Measurements from ENCODE around the gene CRYGN. TPM values are rescaled to one million over a fixed set of nuclear protein-coding genes. Genes with fewer than 3 reads are reported as not detected.

The CRYGN gene
- total RNA-seq, 1 donor from 2014 or later = 1.5 TPM

DNA sequence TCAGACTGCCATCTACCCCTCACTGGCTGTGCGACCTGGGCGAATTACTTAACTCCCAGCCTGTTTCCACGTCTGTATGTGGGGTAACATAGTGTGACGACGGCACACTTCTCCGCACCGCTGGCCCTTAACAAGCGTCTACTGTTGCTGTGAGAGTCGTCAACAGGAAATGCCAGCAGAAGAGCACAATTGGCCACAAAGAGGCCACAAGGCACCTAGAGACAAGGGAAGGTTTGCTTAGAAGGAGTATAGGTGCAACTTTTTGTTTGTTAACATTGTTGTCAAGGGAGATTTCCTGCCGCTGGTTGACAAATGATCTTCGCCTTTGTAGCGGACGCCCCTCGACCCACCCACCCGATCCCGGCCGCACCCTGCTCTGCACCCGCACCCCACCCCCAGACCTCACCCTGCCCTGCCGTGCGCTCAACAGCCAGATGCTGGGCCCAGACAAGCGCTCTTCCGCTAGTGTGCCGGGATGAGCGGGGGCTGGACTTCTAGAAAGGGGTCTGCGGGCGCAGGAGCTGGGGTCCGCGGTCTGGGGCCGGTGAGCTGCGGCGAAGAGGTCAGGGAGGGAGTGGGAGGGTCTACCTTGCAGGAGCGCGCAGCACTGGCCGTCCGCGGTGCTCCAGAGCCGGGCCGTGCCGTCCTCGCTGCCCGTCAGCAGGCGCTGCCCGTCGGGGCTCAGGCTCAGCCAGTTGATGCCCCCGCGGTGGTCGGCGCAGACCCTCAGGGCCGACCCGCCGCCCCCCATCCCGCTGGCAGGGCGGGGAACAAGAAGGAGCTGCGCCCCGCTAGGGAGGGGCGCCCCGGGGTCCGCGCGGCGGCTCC is 30.9 kb downstream of the CRYGN start:
- DNase-seq (ENCODE audit: low spot score) = no peak

GRCh38 chr7:151408498-151408838 is 31.5 kb downstream of the CRYGN start:
- no peak for DNase-seq (ENCODE audit: low spot score)

DNA sequence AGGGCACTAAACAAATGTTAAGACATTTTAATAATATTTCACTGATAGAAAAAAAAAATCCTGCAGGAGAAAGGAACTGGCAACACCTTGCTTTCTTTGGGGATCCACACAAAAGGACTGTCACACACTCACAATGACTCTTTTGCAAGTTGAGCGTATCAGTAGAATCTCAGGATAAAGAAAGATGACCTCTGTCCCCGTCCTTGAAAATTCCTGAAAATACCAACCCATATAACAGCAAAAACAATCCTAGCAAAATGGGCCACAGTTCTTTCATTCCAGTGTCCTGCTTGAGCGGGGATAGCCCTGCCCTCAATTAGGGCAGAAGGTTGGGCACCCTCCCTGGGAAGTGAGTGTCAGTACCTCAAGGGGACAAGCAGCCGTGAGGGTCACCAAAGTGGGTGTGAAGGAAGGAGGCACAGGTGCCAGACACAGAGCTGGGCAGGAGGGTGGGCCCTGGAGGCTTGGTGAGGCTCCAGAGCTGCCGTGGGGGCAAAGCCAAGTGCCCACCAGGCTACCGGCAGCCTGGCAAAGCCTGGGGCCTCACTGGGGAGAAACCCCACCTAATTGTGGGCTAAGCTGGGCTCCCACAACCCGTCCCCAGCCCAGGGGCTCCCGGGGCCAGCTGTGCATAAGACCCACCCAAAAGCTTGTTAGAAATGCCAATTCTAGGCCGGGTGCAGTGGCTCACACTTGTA is 32.9 kb downstream of the CRYGN start:
- no peak for DNase-seq (ENCODE audit: low spot score)

DNA sequence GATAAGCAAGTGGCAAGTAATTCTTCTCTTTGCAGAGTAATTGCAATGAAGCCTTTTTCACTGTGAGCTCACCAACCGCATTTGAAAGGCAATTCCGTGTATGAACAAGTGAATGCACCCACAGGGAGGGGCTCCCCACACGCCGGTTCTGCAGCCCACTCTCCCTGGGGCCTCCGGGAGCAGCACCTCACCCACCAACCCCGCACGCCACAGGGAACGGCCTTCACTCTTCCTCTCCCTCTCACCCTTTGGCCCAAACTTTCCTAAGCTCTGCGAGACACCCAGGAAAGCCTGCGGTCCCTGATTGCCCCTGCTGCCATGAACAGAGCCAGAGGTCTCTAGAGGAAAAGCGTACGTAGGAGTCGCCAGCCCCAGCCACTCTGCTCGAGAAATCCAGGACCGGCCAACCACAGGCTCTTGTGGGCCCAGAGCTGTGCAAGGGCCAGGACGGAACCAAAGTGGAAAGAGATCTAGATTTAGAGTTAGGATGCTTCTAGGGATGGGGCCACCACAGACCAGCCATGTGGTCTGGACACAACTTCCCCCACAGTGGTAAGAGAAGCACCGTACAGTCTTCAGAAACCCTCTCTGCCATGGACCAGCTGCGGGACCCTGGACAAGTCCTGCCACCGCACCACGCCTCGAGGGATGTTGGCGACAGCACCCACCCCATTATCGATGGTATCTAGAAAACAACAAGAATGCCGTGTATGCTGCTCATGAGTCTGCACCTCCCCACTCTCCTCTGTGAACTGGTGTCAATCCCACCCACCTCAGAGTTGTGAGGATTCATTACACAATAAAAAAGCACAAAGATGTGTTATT is 33.7 kb downstream of the CRYGN start:
- DNase-seq (ENCODE audit: low spot score) = no peak

DNA sequence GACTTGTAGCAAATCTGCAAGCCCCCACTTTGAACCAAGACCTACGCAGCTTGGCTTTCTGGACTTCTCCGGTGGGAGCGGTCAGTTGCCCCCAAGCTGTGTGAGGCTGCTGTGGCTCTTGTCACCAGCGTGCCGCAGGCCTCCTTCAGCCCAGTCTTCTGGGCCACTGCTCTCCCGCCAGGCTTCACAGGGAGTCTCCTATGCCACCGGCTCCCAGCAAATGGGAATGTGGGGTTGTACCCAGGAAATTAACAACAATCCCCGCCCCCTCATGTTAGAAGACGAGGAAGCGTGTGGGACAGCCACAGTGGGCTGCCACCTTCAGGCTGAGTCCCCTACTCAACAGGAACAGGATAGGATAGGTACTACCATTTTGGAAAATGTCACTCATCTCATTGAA is 34.4 kb downstream of the CRYGN start:
- DNase-seq (ENCODE audit: low spot score) = no peak

GRCh38 chr7:151405056-151405455 is 34.9 kb downstream of the CRYGN start:
- no peak for DNase-seq (ENCODE audit: low spot score)

DNA sequence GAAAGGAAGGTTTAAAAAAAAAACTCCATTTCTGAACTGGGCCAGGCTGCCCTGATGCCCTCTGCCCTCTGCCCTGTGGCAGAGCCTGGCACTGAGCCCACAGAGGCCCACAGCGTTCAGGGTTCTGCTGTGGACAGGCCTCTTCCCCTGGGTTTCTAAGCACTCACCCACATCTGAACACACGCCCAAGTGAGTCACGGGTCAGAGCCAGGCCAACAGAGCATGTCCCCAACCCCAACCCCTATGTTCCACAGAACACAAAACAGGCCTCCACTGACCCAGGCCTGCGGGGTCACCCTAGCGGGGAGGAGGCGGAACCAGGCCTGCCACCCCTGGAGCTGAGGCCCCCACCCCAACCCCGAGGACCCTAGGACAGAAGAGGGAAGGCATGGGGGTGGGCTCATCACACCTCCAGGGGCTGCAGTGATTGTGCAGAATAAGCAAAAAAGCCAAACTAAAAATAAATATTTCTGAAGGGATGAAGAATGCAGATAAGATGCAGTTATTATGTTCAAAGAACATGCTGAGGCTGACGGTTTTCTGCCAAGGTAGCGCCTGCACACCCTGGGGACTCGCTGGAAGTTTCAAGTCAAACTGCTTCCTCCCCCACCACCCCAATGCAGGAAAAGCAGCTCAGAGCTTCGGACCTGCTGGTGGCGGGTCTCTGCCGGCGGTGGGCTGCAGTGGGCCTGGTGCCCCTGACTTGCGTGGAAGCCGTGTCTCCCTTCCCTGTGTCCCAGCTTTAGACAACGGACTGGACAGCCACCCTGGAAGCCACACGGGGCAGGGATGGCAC is 35.5 kb downstream of the CRYGN start:
- no peak for DNase-seq (ENCODE audit: low spot score)

GRCh38 chr7:151403764-151404163 is 36.2 kb downstream of the CRYGN start:
- DNase-seq (ENCODE audit: low spot score) = no peak

- no peak for DNase-seq (ENCODE audit: low spot score)
Measured at GRCh38 chr7:151402029-151402835, 37.7 kb downstream of the CRYGN start.

DNA sequence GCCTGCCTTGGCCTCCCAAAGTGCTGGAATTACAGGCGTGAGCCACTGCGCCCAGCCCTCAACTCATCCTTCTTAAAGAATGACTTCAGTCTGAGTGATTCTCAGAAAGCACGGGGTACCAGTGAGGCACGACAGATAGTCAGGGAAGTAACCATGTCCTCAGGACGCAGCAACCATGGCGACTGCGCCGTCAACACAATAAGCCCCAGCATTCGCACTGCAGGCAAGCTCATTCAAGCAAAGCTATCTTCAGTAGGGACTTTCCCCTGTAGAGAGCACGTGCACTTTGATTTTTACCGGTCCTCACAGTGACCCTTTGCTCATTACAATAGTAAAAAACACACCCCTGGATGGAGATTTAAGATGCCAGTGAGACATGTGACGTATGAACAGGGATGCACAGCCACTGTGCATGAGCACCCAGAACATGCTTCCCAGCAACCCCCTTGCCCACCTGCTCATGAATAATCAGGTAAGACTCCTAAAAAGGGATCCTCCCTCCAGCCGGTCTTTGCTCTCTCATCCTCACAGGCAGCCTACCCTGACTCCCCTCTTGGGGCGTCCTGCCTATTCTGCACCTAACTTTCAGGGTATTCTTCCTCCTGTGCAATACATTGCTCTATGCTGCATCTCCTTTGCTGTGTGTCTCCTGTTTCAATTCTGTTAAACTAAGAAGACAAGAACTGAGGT is 39.2 kb downstream of the CRYGN start:
- no peak for DNase-seq (ENCODE audit: low spot score)

DNA sequence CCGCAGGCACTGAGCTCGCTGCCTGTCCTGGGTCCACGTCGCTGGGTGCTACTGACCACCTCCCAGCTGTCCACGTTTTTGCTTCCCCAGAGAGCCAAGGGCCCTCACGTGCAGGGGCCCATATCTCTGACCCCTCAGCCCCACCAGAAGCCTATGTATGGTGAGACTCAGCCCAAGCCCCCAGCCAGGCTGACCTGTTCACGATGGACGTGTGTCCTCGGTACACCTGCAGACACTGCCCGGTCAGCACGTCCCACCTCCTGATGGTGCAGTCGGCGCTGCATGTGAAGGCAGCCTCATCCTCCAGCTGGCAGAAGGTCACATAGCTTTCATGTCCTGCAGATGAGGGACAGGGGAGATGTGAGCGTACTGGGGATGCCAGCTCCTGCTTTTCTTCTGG is 40.0 kb downstream of the CRYGN start:
- no peak for DNase-seq (ENCODE audit: low spot score)

GRCh38 chr7:151399305-151399601 is 40.7 kb downstream of the CRYGN start:
- DNase-seq (ENCODE audit: low spot score) = no peak

- DNase-seq (ENCODE audit: low spot score) = no peak
Measured at GRCh38 chr7:151398446-151399304, 41.3 kb downstream of the CRYGN start.

- no peak for DNase-seq (ENCODE audit: low spot score)
Measured at GRCh38 chr7:151397026-151397425, 42.9 kb downstream of the CRYGN start.

GRCh38 chr7:151396328-151396970 is 43.5 kb downstream of the CRYGN start:
- DNase-seq (ENCODE audit: low spot score) = no peak

DNA sequence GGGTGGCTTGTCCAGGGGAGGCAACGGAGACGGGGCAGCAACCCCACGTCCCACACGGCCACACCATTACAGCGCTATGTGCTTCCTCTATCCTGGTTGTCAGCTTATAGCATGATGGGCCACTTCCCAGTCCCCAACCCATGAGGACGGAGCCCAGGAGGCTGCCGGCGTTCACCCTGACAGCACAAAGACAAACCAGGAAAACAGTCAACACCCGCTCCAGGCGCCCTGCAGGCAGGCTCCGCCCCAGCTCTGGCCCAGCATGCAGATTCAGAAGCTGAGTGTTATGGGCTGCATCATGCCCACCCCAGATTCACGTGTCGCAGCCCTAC is 44.9 kb downstream of the CRYGN start:
- no peak for DNase-seq (ENCODE audit: low spot score)

GRCh38 chr7:151394076-151395035 is 45.6 kb downstream of the CRYGN start:
- DNase-seq (ENCODE audit: low spot score) = no peak
